Fibroblast of pulmonary artery (primary cell): ENCODE measurements around the gene UPK2.
A peak's percentile ranks its signal among the peaks of the same experiment; 100 is the strongest.
"Not testable (repeated sequence)": the region's sequence is repeated elsewhere in the genome, so short reads cannot be mapped to it uniquely, and the experiment has no call there.

Experiments used
- DNase-seq: peaks from one replicate; pipeline ENCODE4 v3.0.0-alpha.2; 2010; ENCODE audit warnings: low read depth
- H3K4me3 ChIP-seq: replicated peaks from 2 replicates; pipeline ENCODE4 v1.5.1; 2011; ENCODE audit warnings: low read depth, mild to moderate bottlenecking, control low read depth, low read length, moderate library complexity
- TF ChIP-seq, protein P1 (sequence below): IDR thresholded peaks from 2 replicates; pipeline ENCODE4 v1.5.1; 2011; ENCODE audit warnings: mild to moderate bottlenecking, control low read depth, low read length, inconsistent platforms; ENCODE audit errors: missing control alignments

Gene UPK2

DNA sequence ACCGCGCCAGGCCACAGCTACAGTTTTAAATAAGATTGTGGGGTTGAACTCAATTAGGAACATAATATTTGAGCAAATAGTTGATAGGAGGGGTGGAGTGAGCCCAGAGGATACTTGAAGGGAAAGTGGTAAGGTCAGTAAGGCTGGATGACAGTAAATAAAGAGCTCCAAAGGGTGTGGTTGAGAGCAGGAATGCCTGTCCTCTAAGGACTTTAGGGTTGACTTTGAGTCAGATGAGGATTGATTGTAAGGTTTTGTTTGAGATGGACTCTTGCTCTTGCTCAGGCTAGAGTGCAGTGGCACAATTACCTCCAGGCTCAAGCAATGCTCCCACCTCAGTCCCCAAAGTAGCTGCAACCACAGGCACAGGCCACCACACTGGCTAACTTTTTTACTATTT is 17.9 kb downstream of the UPK2 start:
- TF ChIP-seq, protein P1, sequence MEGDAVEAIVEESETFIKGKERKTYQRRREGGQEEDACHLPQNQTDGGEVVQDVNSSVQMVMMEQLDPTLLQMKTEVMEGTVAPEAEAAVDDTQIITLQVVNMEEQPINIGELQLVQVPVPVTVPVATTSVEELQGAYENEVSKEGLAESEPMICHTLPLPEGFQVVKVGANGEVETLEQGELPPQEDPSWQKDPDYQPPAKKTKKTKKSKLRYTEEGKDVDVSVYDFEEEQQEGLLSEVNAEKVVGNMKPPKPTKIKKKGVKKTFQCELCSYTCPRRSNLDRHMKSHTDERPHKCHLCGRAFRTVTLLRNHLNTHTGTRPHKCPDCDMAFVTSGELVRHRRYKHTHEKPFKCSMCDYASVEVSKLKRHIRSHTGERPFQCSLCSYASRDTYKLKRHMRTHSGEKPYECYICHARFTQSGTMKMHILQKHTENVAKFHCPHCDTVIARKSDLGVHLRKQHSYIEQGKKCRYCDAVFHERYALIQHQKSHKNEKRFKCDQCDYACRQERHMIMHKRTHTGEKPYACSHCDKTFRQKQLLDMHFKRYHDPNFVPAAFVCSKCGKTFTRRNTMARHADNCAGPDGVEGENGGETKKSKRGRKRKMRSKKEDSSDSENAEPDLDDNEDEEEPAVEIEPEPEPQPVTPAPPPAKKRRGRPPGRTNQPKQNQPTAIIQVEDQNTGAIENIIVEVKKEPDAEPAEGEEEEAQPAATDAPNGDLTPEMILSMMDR = no peak
- H3K4me3 ChIP-seq = no peak overlapping the region
- no peak for DNase-seq

DNA sequence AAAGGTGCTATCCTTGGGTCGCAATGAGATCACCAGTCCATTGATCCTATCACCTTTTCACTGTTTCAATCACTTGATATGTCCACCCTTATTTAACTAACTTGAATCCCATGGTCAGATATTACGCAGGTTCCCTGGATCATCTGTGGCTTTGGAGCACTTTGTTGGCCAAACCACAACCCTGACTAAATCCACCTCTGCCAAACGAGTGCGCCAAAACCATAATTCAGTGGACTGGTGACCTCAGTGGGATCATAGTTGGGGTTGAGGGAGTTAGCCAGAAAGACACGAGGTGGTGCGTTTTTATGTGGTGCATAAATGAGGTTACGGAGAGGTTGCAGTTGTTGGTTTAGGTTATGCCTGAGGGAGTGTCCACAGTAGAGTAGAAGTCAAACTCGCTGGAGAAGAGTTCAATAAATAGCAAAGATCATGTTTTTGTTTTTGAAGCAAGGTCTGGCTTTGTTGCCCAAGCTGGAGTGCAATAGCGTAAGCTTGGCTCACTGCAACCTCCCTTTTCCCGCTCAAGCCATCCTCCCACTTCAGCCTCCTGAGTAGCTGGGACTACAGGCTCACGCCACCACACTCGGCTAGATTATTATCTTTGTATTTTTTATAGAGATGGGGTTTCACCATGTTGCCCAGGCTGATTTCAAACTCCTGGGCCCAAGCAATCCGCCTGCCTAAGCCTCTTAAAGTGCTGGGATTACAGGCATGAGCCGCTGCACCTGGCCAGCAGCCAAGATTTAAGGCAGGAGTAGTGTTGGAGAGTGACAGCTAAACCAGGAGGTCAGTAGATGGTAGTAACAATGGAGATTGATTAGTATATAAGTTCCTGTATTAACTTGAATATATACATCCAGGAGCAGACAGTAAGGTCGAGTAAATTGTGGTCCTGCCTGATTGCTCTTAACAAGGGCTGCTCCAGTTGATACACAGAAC is 19.9 kb downstream of the UPK2 start:
- TF ChIP-seq, protein P1 = no peak
- DNase-seq = no peak
- no peak overlapping the region for H3K4me3 ChIP-seq

DNA sequence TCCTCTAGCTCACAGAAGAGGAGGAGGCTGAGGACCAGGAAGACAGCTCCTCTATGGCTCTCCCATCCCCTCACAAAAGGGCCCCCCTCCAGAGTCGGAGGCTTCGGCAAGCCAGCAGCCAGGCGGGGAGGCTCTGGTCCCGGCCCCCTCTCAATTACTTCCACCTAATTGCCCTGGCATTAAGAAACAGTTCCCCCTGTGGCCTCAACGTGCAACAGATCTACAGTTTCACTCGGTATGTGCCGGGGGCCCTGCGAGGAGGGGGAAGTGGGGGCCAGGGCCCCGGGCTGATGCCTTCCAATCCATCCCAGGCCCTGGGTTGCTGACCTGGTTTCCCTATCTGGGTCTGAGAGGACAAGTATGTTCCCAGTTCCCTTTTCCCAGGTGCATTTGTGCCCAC is 23.3 kb downstream of the UPK2 start:
- no peak for DNase-seq
- no peak overlapping the region for H3K4me3 ChIP-seq
- TF ChIP-seq, protein P1 = no peak

DNA sequence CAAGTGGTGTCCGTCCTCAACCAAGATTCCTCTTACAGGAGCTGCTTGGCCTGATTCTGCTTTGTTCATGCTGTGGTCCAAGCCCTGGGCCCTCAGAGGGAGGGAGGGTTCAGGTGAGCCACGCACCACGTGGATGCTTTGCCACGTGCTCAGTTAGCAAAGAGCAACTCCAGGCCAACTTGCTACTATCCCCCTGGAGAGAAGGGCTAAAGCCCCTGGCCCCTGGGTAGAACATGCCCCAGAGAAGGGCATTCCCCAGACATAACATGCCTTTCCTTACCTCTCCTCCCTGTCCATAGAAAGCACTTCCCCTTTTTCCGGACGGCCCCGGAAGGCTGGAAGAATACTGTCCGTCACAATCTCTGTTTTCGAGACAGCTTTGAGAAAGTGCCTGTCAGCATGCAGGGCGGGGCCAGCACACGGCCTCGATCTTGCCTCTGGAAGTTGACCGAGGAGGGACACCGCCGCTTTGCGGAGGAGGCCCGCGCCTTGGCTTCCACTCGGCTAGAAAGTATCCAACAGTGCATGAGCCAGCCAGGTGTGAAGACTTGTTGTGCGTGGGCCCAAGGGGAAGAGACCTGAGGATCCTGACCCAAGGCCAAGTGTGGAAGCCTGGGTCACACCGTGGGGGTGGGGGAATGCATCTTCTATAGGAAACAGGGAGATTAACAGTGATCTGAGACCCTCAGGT is 24.2 kb downstream of the UPK2 start:
- peak; percentile 14 for DNase-seq
- no peak overlapping the region for H3K4me3 ChIP-seq
- TF ChIP-seq, protein P1 = no peak

DNA sequence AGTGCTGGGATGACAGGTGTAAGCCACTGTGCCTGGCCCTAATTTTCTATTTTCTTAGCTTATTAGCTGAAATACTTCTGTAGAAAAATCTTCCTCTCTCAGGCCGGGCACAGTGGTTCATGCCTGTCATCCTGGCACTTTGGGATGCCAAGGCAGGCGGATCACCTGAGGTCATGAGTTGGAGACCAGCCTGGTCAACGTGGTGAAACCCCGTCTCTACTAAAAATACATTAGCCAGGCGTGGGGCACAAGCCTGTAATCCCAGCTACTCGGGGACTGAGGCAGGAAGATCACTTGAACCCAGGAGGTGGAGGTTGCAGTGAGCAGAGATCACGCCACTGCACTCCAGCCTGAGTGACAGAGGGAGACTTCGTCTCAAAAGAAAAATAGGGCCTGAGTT is 28.2 kb downstream of the UPK2 start:
- not testable (repeated sequence) for H3K4me3 ChIP-seq, DNase-seq

DNA sequence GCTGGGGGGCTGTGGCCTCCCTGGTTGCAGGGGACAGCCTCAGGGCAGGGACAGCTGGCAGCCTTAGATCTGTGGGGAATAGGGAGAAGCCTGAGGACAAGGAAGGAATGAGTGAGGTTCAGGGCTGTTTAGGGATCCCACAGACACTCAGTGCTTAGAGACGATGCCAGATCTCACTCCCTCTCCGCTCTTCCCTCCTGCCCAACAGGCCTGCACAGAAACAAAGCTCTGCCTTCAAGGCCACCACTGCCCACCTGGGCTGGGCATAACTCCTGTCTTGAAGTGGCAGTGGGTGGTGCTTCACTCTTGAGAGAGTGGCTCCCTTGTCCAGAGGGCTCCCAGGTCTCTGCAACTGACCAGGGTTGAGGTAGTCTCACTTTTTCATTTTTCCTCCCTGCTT is 28.7 kb downstream of the UPK2 start:
- DNase-seq = no peak
- no peak overlapping the region for H3K4me3 ChIP-seq
- TF ChIP-seq, protein P1 = no peak

DNA sequence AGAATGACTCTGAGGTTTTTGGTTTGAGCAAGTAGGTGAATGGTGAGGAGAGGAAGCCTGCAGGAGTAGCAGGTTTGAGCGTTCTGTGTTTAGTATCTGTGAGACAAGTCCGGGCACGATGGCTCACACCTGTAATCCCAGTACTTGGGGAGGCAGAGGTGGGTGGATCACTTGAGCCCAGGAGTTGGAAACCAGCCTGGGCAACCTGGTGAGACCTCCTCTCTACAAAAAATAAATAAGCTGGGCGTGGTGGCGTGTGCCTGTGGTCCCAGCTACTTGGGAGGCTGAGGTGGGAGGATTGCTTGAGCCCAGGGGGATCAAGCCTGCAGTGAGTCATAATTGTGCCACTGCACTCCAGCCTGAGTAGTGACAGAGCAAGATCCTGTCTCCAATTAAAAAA is 32.2 kb downstream of the UPK2 start:
- H3K4me3 ChIP-seq = no peak overlapping the region
- no peak for DNase-seq
- TF ChIP-seq, protein P1 = no peak

DNA sequence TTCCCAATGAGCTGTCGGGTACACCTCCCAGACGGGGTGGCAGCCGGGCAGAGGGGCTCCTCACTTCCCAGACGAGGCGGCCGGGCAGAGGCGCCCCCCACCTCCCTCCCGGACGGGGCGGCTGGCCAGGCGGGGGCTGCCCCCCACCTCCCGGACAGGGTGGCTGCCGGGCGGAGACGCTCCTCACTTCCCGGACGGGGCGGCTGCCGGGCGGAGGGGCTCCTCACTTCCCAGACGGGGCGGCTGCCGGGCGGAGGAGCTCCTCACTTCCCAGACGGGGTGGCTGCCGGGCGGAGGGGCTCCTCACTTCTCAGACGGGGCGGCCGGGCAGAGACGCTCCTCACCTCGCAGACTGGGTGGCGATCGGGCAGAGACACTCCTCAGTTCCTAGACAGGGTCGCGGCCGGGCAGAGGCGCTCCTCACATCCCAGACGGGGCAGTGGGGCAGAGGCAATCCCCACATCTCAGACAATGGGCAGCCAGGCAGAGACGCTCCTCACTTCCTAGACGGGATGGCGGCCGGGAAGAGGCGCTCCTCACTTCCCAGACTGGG is 35.5 kb downstream of the UPK2 start:
- not testable (repeated sequence) for H3K4me3 ChIP-seq, DNase-seq
